CD4-positive, alpha-beta T cell treated with Interleukin-4 for 4 hours (primary cell): ENCODE results near the gene IVD.

Experiments used
- DNase-seq: peaks from one replicate; pipeline ENCODE4 v3.0.0-alpha.2; 2020

Gene IVD

DNA sequence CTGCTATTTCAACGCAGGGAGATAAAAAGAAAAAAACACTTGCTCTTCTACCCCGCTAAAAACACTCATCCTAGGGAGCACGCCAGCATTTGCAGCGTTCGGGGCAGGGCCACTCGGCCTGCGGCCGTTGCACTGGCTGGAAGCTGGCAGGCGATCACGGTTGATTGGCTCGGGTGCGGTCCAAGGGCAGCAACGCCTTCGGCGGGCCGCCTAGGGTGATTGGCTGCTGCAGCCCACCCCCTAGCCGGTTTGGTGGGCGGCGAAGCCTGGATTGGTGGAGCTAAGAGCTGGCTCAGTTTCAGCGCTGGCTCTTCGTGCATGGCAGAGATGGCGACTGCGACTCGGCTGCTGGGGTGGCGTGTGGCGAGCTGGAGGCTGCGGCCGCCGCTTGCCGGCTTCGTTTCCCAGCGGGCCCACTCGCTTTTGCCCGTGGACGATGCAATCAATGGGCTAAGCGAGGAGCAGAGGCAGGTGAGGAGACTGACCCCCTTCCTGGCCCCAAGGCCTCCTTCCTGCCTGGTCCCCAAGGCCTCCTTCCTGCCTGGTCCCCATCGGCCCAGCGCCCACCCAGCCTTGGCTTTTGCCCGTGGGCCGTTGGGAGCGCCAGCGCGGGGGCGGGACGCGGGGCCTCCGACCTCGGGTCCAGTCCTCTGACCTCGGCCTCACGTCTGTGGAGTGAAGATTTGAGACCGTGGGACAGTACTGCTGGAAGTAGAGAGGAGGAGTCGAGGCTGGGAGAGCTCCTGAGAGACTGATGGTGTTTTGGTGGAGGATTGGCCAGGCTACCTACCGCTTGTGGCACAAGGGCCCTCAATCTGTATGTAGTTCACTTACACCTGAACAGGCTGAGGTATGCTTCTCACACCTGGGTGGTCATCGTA is at the start of gene IVD:
TSS of gene IVD (plus strand) at position 295 of the 881 bp plus-strand sequence. CDS start at position 328, 33 bp downstream.
- peak; percentile 90 for DNase-seq

DNA sequence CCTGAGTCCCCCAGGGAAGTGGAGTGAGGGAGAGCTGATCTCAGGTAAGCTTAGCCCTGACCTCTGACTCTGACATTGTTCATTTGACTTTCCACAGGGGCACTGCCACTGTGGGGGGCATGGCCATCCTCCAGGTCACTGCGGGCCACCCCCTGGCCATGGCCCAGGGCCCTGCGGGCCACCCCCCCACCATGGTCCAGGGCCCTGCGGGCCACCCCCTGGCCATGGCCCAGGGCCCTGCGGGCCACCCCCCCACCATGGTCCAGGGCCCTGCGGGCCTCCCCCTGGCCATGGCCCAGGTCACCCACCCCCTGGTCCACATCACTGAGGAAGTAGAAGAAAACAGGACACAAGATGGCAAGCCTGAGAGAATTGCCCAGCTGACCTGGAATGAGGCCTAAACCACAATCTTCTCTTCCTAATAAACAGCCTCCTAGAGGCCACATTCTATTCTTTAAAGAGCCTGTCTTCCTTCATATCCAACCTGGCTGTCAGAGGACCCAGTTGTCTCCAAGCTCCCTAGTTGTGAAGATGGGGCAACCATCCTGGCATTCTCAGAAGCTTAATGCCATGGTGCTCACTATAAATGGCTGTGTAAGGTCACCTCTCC is 49.5 kb upstream of the IVD start:
- no peak for DNase-seq

- no peak for DNase-seq
These were observed 48.3 kb upstream of the IVD start for GRCh38 chr15:40357246-40357645.

GRCh38 chr15:40357723-40358470 is 47.7 kb upstream of the IVD start, which contains the start of gene DISP2:
Gene DISP2, plus strand, starts transcription at chr15:40358219. Its CDS starts 103 bp downstream, at chr15:40358322.
- peak; percentile 82 for DNase-seq

DNA sequence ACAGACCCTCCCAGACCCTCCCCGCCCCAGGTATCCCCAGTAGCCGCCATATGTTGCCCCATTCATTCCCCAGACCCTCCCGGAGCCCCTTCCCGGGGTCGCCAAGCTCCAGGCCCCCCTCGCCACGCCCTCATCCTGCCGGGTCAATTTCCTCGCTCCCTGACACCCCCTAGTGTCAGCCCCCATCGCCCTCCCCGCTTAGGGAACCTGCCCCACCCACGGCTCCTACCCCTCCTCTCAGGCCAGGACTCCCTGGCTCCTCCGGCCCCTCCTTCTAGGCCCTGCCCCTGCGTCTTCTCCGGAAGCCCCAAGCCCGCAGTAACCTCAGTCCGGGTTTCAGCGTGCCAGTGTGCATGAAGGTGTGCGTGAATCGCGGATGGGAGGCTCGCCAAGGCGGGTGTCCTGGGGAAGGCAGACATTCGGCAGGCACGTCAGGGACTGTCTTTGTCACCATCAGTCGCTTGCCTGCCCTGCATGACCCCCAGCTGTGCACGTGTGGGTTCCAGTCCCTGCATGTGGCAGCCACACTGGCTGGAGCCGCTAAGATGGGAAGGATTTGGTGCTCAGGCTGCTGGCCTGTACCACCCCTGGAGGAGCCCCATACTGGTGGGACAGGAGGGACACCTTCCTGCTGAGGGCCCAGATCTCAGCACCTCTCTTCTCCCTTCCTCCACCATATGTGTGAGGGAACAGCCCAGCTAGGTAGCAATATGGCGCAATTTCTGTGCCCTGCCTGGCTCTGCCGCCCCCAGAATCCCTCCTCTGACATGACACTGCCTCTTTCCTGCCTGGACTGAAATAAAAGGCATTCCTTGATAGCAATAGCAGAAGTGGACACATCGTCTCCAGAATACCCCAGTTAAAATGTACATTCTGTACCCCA is 46.9 kb upstream of the IVD start:
- DNase-seq = no peak

DNA sequence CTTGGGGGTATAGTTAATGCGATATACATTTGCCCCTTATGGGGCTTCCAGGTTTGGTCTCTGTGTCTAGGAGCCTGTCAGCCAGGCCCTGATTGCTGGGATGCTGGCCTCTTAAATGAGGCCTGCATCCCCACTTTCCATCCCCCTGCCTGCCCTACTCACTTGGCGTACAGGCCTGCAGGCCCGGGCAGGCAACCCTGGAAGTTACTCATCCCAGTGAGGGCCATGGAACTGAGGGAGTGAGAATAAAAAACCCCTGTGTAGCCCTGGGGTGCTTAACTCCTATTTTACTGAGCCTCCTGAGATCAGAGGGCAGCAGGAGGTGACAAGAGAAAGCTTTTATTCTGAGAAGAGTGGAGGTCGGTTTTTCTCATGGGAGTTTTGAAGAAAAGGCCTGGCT is 45.6 kb upstream of the IVD start:
- DNase-seq = no peak

DNA sequence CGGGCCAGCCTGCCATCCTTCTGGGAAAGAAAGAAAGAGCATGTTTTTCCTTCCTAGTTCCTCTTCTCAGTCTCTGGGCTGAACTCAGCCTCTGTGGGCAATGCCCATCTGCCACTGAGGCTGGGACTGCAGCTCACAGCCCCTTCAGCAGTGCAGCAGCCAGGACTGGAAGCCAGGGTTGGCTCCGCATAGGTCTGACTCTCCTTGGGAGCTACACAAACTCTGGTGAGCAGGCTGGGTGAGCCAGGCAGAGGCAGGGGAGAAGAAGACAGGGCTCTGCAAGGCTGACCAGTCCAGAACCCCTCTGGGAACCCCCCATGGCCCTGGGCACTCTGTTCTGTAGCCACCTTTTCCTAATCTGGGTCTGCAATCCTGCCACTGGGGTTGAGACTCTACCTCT is 44.0 kb upstream of the IVD start:
- DNase-seq = no peak

- DNase-seq = no peak
These were observed 42.0 kb upstream of the IVD start for GRCh38 chr15:40363611-40364010.

GRCh38 chr15:40364251-40364650 is 41.3 kb upstream of the IVD start:
- DNase-seq = no peak

- no peak for DNase-seq
These were observed 40.6 kb upstream of the IVD start for GRCh38 chr15:40365016-40365415.

GRCh38 chr15:40365624-40366456 is 39.8 kb upstream of the IVD start:
- DNase-seq = no peak

DNA sequence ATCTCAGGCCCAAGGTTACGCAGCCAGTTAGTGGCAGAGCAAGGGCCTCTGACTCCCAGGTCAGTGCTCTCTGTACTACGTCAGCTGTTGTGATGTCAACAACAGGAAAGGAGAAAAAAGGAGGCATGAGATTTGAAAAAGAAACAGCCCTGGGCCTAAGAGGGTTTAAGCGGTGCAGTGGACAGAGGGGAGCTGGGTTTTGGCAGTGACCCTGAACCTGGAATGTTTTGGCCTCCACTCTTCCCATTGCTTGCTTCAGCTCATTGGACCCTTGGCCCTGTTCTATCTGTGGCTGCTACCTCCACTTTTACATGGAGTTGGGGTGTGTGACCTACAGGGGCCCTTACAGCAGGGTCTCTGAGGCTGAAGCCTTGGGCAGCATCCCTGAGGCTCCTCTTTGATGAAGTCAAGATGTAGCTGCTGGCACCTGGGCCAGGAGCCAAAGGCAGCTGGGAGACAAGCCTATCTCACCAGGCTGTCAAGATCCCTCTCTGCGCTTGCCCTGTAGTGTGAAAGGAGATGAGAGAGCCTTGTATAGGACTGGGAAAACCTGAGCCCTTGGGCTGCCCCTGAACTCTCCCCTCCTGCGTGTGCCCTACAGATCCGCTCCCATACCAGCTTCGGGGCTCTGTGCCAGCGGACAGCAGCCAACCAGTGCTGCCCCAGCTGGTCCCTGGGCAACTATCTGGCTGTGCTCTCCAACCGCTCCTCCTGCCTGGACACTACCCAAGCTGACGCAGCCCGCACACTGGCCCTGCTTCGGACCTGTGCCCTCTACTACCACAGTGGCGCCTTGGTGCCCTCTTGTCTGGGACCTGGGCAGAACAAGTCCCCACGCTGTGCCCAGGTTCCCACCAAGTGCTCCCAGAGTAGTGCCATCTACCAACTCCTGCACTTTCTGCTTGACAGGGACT is 38.9 kb upstream of the IVD start:
- no peak for DNase-seq

DNA sequence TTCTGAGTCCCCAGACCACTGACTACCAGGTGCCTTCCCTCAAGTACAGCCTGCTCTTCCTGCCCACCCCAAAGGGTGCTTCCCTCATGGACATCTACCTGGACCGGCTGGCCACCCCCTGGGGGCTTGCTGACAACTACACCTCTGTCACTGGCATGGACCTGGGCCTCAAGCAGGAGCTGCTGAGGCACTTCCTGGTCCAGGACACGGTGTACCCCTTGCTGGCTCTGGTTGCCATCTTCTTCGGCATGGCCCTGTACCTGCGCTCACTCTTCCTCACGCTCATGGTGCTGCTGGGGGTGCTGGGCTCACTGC is 38.3 kb upstream of the IVD start:
- DNase-seq = no peak

- peak; percentile 91 for DNase-seq
These were observed 37.6 kb upstream of the IVD start for GRCh38 chr15:40367686-40368611.

DNA sequence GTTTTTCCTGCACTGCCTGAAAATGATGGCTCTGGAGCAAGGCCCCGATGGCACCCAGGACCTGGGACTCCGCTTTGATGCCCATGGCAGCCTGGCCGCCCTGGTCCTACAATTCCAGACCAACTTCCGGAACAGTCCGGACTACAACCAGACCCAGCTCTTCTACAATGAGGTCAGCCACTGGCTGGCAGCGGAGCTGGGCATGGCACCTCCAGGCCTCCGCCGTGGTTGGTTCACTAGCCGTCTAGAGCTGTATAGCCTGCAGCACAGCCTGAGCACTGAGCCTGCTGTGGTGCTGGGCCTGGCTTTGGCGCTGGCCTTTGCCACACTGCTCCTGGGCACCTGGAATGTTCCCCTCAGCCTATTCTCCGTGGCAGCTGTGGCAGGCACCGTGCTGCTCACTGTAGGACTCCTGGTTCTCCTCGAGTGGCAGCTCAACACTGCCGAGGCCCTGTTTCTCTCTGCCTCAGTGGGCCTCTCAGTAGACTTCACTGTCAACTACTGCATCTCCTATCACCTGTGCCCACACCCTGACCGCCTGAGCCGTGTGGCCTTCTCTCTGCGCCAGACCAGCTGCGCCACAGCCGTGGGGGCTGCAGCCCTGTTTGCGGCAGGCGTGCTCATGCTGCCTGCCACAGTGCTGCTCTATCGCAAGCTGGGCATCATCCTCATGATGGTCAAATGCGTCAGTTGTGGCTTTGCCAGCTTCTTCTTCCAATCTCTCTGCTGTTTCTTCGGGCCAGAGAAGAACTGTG is 36.7 kb upstream of the IVD start:
- DNase-seq = no peak

DNA sequence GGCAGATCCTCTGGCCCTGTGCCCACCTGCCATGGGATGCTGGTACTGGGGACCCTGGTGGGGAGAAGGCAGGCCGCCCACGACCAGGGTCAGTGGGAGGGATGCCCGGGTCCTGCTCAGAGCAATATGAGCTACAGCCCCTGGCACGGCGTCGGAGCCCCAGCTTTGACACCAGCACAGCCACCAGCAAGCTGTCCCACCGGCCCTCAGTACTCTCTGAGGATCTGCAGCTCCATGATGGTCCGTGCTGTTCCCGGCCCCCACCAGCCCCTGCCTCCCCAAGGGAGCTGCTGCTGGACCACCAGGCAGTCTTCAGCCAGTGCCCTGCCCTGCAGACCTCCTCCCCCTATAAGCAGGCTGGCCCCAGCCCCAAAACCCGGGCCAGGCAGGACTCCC is 36.1 kb upstream of the IVD start:
- no peak for DNase-seq

GRCh38 chr15:40369971-40370370 is 35.6 kb upstream of the IVD start:
- no peak for DNase-seq

DNA sequence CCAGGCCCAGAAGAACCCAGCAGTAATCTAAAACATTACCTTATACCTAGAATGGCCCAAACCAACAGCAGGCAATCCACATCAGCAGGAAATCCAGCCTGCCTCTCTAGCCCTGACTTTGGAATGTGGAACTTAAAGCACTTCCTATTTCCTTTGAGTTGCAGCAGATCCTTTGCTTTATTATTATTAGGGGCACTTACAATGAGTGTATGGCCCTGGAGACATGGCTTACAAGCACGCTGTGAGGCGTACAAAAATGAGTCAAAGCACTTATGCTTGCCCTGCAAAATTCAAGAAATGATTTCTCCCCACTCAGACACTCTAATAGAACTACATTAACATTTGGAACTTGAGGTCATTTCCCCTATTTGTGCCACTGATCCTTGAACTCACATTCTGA is 32.6 kb upstream of the IVD start:
- DNase-seq = no peak

- DNase-seq = no peak
These were observed 28.0 kb upstream of the IVD start for GRCh38 chr15:40377606-40378005.
